Activated CD4-positive, CD25-positive, alpha-beta regulatory T cell treated with anti-CD3 and anti-CD28 coated beads, Interleukin-2, amount 50 U/mL, for 16 hours (primary cell): Measurements from ENCODE around the gene VSTM2L.

Source experiments
- DNase-seq: peaks from one replicate; pipeline ENCODE4 v3.0.0-alpha.2; 2020; ENCODE audit warnings: low read depth, low spot score

The VSTM2L gene

GRCh38 chr20:37987602-37988290, 84.8 kb downstream of the VSTM2L start:
- DNase-seq, result no peak

- no peak for DNase-seq
Observed at GRCh38 chr20:37988306-37988954, 85.5 kb downstream of the VSTM2L start.

GRCh38 chr20:37989601-37990295, 86.8 kb downstream of the VSTM2L start:
- no peak for DNase-seq

- DNase-seq, result peak; percentile 8
Observed at GRCh38 chr20:37990571-37991151, 87.7 kb downstream of the VSTM2L start.

GRCh38 chr20:37991157-37991866, 88.4 kb downstream of the VSTM2L start:
- DNase-seq, result no peak

- DNase-seq, result no peak
Observed at GRCh38 chr20:37991908-37992307, 89.0 kb downstream of the VSTM2L start.

GRCh38 chr20:37992802-37993409, 90.0 kb downstream of the VSTM2L start:
- no peak for DNase-seq

GRCh38 chr20:37994512-37994911, 91.6 kb downstream of the VSTM2L start:
- no peak for DNase-seq
